ENCODE results near the gene MAJIN.

The MAJIN gene

DNA sequence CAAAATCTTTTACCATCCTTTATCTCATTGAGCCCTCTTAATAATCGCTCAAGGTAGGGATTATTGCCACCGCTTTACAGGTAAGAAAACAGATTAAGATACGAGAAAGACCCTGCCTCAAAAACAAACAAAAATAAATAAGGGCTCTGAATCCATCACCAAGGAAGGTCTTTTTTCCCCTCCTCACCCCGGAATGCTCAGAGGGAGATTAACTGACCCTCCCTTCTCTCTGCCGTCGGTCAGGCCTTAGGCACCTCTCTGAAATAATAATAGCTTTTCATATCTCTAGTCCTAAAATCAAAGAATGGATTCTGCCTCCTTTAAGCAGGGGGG is 54.3 kb downstream of the MAJIN start:
- no peak for DNase-seq
- intact Hi-C loops (cut with DNase I) = loop anchor here (2.0 kb wide), 1 partner anchor 109 kb away; the partner anchor contains the start of gene SNX15

DNA sequence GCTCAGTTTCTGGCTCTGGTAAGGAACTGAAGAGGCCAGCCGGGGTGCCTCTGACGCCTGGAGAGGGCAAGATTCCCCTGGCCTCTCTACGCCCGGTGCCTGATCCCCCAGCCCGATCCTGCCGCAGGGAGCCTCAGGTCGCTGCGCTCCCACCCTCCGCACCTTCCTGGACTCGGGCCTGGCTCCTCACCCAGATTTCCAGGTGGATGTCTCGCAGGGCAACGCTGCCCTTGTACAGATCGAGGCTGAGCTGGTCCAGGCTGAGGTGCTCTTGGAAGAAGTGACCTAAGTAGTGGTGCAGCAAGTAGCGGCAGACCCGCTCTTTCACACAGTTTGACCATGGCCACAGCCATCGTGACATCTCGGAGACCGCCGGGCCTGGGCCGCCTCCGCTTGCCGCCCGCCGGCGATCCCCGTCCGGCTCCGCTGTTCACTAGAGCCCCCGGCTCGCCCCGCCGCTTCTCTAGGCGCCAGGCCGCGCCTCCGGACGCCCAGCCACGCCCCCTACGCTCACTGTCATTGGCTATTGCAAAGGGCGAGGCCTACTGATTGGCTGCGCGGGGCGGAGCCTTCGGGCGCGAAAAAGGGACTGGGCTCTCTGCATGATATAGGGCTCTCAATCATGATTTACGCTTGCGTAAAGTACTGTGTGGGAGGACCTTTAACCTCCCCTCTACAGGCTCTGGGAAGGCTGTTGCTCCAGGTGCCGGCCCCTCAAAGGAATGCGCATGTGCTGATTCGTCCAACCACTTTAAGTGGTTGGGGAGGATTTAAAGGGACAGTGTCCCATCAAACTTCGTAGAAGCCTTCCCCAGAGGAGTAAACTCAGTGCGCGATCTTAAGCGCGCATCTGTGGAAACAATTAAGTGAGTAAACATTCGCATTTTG is 54.9 kb downstream of the MAJIN start, which contains the start of gene ATG2A:
Gene ATG2A, minus strand, starts transcription at position 435 of the 888 bp plus-strand sequence. Its CDS starts 74 bp downstream, at position 361.
- peak; percentile 95 to 100 (median 99) for DNase-seq
- intact Hi-C loops (cut with DNase I) = loop anchor here (2.0 kb wide), 1 partner anchor 110 kb away; the partner anchor contains the start of gene SNX15

DNA sequence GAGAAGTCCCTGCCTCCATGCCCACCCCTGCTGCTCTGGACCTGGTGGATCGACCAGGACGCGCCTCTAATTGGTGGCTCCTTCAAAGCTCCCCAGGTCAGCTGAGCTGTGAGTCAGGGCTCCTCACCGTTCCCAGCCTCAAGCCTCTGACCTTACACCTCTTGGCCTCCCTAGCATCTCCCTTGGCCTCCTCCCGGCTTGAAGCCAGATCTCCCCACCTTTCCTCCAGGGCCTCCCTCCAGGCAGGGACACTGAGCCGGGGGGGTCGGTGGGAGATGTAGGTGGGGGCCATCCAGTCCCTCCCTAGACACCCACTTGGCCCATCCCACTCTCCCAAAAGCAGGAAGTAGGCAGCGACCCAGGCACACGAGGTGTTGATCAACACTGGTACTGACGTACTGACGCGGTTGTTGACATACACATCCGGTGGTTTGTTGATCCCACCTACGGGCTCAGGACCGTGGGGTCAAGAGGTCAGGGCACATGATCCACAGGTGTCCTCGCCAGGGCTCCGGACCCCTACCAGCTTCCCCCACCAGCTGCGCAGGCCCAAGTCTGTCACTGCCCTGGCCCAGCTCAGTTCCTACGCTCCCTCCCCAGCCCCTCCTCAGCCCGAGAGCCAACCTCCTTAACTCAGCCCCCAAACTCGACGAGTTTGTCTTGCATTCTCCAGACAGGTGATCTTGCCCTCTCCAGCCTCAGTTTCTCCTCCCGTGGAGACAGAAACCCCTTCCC is 55.7 kb downstream of the MAJIN start:
- intact Hi-C loops (cut with DNase I) = loop anchor here (2.0 kb wide), 1 partner anchor 111 kb away; the partner anchor contains the start of gene SNX15
- peak in 1 of 42 donors; percentile 28 for DNase-seq

DNA sequence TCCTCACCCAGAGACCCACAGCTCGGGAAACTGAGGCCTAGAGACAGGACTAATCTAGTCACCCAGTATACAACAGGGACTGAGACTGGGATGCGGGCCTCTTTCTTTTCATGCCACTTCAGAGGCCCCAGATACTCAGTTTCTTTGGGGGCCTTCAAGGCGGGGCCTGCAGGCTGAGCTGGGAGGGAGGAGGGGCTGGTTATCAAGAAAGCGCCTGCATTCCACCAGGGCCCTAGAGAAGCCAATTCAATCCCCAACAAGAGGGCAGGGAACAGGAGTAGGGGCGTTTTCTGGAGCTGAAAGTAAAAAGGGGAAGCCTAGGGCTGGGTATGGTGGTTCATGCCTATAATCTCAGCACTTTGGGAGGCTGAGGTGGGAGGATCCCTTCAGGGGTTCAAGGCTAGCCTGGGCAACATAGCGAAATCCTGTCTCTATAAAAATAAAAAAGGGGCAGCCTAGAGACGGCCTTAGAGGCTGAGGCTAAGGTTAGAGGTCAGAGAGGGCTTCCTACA is 56.5 kb downstream of the MAJIN start:
- intact Hi-C loops (cut with DNase I) = no loop called here
- DNase-seq = no peak

DNA sequence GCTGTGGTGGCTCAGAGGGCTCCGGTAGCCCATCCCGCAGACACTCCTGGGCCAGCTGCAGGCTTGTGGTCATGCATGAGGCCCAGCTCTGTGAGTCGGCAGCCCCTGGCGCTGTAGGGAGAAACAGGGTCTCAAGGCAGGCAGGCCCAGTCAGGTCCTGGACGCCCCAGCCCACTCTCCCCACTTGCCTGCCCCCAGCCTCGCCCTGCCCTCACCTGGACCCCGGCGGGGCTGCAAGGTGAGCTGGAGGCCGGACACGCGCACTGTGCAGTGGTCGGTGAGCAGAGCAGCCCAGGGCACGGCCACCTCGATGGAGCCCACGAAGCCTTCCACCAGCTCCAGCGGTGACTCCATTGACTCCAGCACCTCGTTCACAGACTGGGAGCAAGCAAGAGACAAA is 57.8 kb downstream of the MAJIN start:
- no peak for DNase-seq
- intact Hi-C loops (cut with DNase I) = no loop called here

DNA sequence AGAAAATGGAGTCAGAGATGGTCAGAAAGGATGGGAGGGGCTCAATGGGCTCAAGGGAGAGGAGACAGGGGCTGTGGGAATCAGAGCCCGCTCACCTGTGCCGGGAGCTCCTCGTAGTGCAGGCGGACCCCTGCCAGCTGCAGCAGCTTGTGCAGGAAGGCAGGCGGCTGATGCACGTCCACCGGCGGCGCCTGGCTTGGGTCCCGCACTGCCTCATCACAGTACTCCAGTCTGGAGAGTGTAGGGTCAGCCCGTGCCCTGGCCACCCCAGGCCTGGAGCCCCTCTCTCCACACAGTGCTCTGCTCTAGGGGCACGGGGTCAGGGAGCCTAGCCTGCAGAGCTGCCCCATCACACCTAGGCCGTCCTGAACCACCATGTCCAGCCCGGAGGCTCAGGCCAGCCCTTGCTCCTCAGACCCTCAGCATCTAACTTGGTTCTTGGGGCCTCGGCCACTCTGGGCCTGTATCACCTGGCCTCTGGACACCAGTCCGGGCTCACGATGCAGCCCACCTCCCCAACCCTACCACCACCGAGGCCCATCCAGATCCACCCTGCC is 58.7 kb downstream of the MAJIN start:
- DNase-seq = no peak
- intact Hi-C loops (cut with DNase I) = no loop called here

DNA sequence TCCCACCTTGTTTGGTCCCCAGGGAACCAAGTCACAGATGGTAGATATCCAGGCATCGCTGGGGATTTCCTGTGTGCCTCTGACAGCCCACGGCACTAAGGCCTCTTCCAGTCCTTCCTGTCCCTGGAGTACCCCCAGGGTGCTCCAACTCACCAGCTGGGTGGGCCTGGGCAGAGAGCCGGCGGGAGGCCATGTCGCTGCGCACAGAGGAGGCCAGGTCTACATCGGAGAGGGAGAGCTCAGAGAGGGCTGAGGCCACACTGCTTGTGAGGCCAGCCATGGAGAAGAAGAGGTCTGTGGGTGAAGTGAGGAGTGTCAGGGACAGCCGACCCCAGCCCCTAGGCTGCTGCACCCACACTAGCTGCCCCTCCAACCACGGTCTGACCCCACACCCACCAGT is 60.2 kb downstream of the MAJIN start:
- no peak for DNase-seq
- intact Hi-C loops (cut with DNase I) = no loop called here

DNA sequence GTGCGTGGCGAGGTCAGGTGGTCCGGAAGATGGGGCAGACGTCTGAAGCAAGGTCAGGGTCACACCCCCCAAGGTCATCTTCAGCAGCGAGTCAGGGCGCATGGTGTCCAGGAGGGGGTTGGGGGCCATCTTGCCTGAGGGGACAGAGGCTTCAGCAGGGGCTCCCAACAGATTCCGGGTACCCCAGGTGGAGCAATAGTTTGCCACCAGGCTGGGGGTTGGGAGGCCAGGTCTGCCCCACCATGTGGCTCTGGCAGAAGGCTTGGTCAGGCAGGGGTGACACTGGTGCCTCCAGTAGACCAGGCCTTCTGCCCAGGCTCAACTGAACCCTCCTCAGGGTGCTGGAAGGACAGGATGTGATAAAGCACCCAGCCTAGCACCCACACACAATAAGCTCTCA is 60.8 kb downstream of the MAJIN start:
- intact Hi-C loops (cut with DNase I) = no loop called here
- no peak for DNase-seq

DNA sequence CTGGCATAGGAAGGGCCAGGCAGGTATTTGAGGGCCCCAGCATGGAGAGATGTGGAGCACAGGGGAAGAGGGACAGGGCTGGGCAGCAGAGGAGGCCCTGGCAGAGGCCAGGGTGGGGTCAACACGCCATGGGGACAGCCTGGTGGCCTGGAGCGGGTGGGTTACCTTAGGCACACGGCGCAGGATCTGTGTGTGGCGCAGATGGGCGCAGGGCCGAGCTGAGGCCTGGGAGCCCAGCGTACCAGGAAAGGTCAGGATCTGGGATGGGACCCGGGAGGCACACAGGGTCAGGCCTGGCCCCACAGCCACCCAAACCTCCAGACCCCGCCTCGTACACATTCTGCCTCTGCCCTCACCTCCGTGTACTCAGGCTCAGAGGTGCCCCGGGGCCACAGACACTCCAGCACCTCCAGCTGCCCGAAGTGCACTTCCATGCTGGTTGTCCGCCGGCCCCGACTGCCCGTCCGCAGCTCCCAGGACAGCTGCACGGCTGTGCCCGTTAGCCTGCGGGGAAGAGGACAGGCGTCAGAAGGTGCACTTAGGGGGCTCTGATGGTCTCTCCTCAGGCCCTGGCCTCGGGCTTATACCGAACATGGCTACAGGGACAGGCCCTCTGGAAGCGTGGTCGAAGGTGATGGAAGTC is 61.3 kb downstream of the MAJIN start:
- intact Hi-C loops (cut with DNase I) = no loop called here
- no peak for DNase-seq

DNA sequence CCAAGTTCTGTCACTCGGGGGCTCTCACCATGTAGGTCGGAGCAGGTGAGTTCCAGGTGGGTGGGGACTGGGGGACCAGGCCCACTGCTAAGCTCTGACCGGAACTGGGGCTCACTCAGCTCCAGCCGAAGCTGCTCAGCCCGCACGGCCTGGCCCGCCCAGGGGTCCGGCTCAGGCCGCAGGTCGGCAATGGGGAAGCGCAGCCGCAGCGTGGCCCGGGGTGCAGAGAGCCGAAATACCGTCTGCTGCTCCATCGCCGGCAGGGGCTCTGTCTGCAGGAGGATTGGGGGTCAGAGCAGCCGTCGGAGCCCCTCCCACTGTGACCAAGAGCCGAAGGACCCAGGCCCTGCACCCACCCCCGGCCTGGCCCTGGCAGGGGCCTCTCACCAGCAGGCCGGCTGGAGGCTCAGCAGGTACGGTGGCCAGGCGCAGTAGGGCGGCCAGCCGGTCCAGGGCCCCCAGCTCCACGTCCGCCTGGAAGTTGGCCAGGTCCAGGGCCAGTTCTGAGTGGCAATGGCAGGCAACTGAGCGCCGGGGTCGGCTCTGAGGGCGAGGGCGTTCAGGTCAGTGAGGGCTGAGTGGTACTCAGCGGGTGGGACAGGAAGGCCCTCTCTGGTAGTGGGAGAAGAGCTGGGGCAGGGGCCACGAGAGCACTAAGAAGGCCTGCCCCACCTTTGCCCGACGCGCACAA is 62.1 kb downstream of the MAJIN start:
- no peak for DNase-seq
- intact Hi-C loops (cut with DNase I) = no loop called here

DNA sequence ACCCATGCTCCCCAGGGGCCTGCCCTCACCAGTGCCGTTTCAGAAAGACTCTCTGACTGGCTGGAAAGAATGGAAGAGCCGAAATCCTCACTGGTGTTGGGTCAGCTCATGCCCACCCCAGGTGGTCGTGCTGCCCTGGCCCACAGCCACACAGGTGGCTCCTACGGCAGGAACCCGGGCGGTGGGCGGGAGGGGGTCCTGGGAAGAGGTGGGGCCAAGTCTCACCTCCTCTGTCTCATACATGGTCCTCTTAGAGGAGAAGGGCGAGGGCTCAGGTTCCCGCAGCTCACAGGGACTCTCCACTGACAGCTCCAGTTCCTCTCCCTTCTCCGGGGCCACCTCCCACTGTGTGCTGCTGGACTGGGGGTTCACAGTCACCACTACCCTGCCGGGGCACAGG is 63.1 kb downstream of the MAJIN start:
- no peak for DNase-seq
- intact Hi-C loops (cut with DNase I) = no loop called here

DNA sequence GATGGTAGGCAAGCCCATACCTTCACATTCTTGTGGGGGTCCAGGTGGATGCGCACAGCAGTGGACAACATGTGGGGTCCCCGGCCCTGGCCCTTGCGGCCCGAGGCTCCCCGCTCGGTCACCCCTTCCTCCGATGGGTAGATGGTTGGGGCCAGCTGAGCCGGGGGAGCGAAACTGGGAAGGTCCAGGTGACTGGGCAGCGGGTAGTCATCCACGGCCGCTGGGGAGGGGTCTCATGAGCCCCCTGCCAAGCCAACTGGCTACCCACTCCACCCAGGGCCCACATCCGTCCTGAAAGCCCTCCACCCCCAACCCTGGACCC is 65.6 kb downstream of the MAJIN start:
- no peak for DNase-seq
- intact Hi-C loops (cut with DNase I) = no loop called here

DNA sequence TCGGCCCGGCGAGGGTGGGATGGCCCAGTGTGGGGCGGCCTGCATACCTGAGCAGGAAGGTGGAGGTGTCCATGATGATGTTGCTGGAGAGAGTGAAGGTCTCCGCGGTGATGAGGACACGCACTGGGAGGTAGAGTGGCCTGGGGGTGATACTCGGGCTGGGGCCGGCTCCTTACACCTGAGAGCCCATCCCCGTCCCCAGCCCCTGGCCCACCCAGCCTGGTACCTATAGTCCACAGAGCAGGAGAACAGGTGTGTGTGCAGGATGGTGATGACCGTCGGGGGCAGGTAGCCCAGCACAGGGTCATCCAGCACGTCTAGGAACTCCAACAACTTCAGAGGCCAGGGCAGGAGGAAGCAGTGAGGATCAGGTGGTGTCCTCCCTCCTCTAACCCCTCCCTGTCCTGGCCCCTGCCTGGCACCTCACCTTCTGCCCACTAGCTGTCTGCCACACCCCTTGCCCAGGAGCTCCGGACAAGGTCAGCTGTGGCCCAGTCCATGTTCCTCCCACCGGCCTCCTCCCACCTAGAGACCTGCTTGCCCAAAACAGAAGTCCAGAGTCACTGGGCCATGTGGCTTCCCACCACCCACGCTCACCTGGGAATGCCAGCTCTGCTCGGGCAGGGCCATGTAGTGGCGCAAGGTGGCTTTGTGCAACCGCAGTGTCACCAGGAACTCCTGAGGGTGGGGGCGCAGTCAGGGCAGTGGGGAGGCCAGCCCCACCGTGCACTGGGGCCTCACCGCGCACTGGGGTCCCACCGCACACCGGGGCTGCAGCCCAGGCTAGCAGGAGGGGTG is 66.2 kb downstream of the MAJIN start:
- intact Hi-C loops (cut with DNase I) = no loop called here
- no peak for DNase-seq

DNA sequence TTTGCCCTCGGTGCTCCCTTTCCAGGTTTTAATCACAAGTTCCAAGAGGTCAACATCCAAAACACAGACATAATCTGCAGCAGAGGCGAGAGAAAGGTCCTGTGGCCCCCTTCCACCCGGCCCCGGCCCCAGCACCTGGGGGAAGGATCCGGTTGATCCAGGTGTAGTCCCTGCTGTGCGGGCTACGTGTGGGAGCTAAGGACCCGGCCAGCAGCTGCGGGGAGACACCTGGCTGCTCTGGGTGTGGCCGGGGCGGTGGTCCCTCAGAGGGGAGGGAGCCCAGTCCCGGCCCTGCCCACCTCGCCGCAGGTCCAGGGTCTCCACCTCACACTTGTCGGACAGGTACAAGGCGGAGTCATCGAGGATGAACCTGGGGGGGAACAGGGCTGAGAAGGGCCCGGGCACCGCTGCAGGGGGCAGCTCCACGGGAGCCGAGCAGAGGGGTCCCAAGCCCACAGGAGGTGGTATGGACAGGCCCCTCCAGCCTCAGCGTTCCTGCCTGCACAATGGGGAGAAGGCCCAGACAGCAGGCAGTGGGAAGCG is 68.5 kb downstream of the MAJIN start:
- DNase-seq = no peak
- intact Hi-C loops (cut with DNase I) = no loop called here

DNA sequence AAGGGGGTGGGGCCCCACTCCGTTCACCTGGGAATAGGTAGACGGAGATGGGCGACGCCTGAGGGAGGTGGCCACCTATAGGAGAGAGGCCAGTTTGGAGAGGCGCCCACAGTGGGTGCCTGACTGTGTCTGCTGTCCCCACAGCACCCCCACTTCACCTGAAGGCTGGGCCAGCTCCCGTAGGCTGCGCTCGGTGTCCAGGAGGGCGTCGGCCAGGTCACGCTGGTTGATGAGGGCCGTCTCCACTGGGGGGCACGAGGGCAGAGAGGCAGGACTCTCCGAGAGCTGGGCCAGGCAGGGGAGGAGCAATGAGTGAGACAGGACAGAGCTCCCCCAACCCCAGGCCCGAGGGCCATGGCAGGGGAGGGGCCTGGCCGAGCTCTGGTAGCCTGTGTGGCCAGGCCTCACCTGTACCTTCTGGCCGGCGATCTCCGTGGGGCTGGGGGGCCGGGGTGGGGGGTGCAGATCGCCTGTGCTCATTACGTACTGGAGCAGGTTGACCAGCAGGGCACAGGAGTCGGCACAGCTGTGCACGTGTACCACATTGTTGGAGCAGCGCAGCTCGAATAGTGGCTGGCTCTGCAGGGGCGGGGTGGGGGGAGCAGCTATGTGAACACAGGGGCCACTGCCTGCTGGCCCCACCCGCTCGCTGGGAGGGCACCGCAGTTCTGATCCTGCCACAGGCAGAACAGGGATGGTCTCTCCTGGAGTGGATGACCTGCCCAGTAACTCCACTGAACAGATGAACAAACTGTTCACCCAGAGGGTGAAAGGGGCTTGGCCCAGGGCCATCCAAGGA is 69.6 kb downstream of the MAJIN start:
- intact Hi-C loops (cut with DNase I) = no loop called here
- DNase-seq = no peak

DNA sequence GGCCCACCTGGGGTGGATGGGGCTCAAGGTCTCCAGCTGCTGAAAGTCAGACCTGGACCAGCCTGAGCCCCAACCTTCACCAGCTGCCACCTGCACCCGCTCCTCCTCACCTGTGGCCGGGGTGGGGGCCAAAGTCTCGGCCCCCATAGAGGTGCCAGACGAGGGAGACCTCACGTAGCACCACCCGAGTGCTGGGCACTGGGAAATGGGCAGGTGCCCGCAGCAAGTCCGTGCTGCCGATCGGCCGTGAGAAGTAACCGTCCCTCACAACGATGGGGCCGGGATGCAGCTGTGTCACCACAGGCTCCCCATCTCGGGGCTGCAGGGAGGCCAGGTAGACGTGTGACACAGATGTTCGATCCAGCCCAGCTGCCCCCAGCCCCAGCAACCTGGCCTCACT is 71.1 kb downstream of the MAJIN start:
- intact Hi-C loops (cut with DNase I) = no loop called here

DNA sequence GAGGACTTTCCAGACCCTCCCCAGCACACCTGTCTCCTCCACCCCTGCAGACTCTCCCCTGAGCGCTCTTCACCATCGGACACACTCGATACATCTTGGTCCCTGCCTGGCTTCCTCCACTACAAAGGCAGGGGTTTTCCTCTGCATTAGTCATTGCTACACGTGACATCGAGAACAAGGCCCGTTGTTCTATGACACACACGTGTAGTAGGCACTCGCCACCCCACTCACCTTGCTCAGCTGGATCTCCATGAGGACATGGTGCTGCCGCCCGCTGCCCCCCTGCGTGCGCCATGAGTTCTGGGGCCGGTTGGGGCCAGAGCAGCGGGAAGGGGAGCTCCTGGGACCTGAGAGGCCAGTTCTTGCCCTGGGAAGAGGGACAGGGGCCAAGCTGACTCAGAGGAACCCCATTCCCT is 71.6 kb downstream of the MAJIN start:
- peak in 1 of 42 donors; percentile 30 for DNase-seq
- intact Hi-C loops (cut with DNase I) = no loop called here

More for the DNA sequence above, 71.1 kb downstream of the MAJIN start:
- DNase-seq = no peak

All from head of caudate nucleus (tissue), 42 donors.